GM12878 (cell line): Measurements from ENCODE around the gene SLC2A5. TPM values are rescaled to one million over a fixed set of nuclear protein-coding genes. Genes with fewer than 3 reads are reported as not detected.

Experiments used
- ATAC-seq: fragments of 200-7000 bp; cut with Tn5 transposase; 3 replicates; pipeline ENCODE4 v1.9.1; 2020; ENCODE audit warnings: mild to moderate bottlenecking, moderate library complexity
- BruUV-seq: library from RNA; stranded (reverse); fragments of 400-500 nt; replicated peaks from 2 replicates; lab custom pipeline; 2021; lab: Mats Ljungman, UMichigan
- CTCF ChIA-PET: fragments of 300-600 bp; sonication (Branson Sonifier 250); formaldehyde crosslinking; extraction: SDS; loops from one replicate; lab custom pipeline; 2021; ENCODE audit warnings: inconsistent platforms; lab: Yijun Ruan, JAX
- POLR2A ChIA-PET: fragments of 350-600 bp; formaldehyde crosslinking; extraction: SDS; loops from one replicate; lab custom pipeline; 2021; ENCODE audit warnings: inconsistent platforms; lab: Charles Lee
- RAD21 ChIA-PET: fragments of 300-600 bp; sonication (Branson Sonifier 250); formaldehyde crosslinking; loops from one replicate; lab custom pipeline; 2023; ENCODE audit warnings: antibody characterized with exemption; ENCODE audit not compliant: unreplicated experiment; lab: Charles Lee
- SMC1A ChIA-PET: fragments of 300-600 bp; sonication (Branson Sonifier 250); formaldehyde crosslinking; loops from one replicate; lab custom pipeline; 2023; ENCODE audit not compliant: unreplicated experiment, uncharacterized antibody; lab: Charles Lee
- DNase-seq: peaks from one replicate; pipeline ENCODE4 v3.0.0-alpha.2; 2011; ENCODE audit warnings: low read depth, low spot score
- FAIRE-seq: peaks from 3 replicates; lab custom pipeline; 2011; peaks lifted over from hg19 to GRCh38; lab: Jason Lieb, UNC
- H2AFZ ChIP-seq: 2 replicates; pipeline ENCODE4 v1.6.0; 2011; ENCODE audit warnings: low read depth, low read length, control low read depth; ENCODE audit not compliant: control insufficient read depth
- H3K27ac ChIP-seq: 2 replicates; pipeline ENCODE4 v1.5.1; 2011; ENCODE audit warnings: control low read depth; ENCODE audit not compliant: control insufficient read depth, insufficient read depth
- H3K27me3 ChIP-seq, 2 experiments: replicated peaks in 1 of 2; 2 replicates each; pipeline versions ENCODE4 v1.6.0 to v1.6.1; 2011; ENCODE audit warnings: low read length in 1 of 2; ENCODE audit not compliant: control insufficient read depth in 2 of 2, insufficient read depth in 2 of 2
- H3K36me3 ChIP-seq, 2 experiments: 2 replicates each; pipeline ENCODE4 v1.5.1; 2011; ENCODE audit warnings: low read length in 1 of 2; ENCODE audit not compliant: control insufficient read depth in 2 of 2, insufficient read depth in 2 of 2
- H3K4me1 ChIP-seq: 2 replicates; pipeline ENCODE4 v1.6.1; 2011; ENCODE audit warnings: mild to moderate bottlenecking, low read length, moderate library complexity, mixed read lengths; ENCODE audit not compliant: control insufficient read depth, insufficient read depth
- H3K4me2 ChIP-seq: 2 replicates; pipeline ENCODE4 v1.6.0; 2011; ENCODE audit warnings: control low read depth; ENCODE audit not compliant: control insufficient read depth, insufficient read depth
- H3K4me3 ChIP-seq: fragments of 200-600 bp; sonication (generic); 2 replicates; pipeline ENCODE4 v1.5.1; 2016
- H3K79me2 ChIP-seq: 2 replicates; pipeline ENCODE4 v1.6.0; 2011; ENCODE audit warnings: low read length; ENCODE audit not compliant: control insufficient read depth, insufficient read depth
- H3K9ac ChIP-seq: 2 replicates; pipeline ENCODE4 v1.8.0; 2011; ENCODE audit warnings: low read length, control low read depth, mixed read lengths; ENCODE audit not compliant: control insufficient read depth, insufficient read depth
- H3K9me3 ChIP-seq: replicated peaks from 3 replicates; pipeline ENCODE4 v1.5.1; 2011; ENCODE audit warnings: mild to moderate bottlenecking, low read length; ENCODE audit not compliant: control insufficient read depth, insufficient read depth
- H4K20me1 ChIP-seq: 2 replicates; pipeline ENCODE4 v1.6.0; 2011; ENCODE audit not compliant: control insufficient read depth, insufficient read depth
- CHD2 ChIP-seq: IDR thresholded peaks from 2 replicates; pipeline ENCODE4 v1.6.1; 2011; ENCODE audit warnings: low read depth, low read length, improper control_type of control experiment, borderline replicate concordance
- KDM1A ChIP-seq: fragments of 200-600 bp; sonication (generic); IDR thresholded peaks from 2 replicates; pipeline ENCODE4 v1.6.1; 2016; ENCODE audit warnings: borderline replicate concordance
- MEF2B ChIP-seq: fragments of 450-650 bp; IDR thresholded peaks from 2 replicates; pipeline ENCODE4 v1.6.1; 2018; ENCODE audit warnings: mild to moderate bottlenecking, moderate library complexity; ENCODE audit not compliant: partially characterized antibody, poor library complexity, severe bottlenecking
- NR2C2 ChIP-seq: IDR thresholded peaks from 2 replicates; pipeline ENCODE4 v1.6.1; 2011; ENCODE audit warnings: borderline replicate concordance, low read depth; ENCODE audit not compliant: control insufficient read depth, insufficient read length
- PAX5 ChIP-seq: IDR thresholded peaks from 2 replicates; pipeline ENCODE4 v1.6.1; 2011; ENCODE audit warnings: low read depth, low read length, borderline replicate concordance
- POLR2AphosphoS5 ChIP-seq: IDR thresholded peaks from 2 replicates; pipeline ENCODE4 v1.6.1; 2011; ENCODE audit warnings: mild to moderate bottlenecking, low read length, inconsistent platforms
- SKIL ChIP-seq: fragments of 450-650 bp; IDR thresholded peaks from 2 replicates; pipeline ENCODE4 v1.6.1; 2017; ENCODE audit warnings: mild to moderate bottlenecking, low read depth, inconsistent platforms; ENCODE audit not compliant: poor library complexity, severe bottlenecking
- SRF ChIP-seq, 2 experiments: IDR thresholded peaks; 2 replicates each; pipeline ENCODE4 v1.6.1; 2011; ENCODE audit warnings: low read depth in 2 of 2, low read length in 2 of 2, mild to moderate bottlenecking in 1 of 2, moderate library complexity in 1 of 2
- TAF1 ChIP-seq: IDR thresholded peaks from 2 replicates; pipeline ENCODE4 v1.6.1; 2011; ENCODE audit warnings: mild to moderate bottlenecking, low read depth, low read length, borderline replicate concordance
- TCF7 ChIP-seq: IDR thresholded peaks from 2 replicates; pipeline ENCODE4 v1.6.1; 2014; ENCODE audit warnings: antibody characterized with exemption, borderline replicate concordance
- ZBTB33 ChIP-seq: fragments of 450-650 bp; IDR thresholded peaks from 2 replicates; pipeline ENCODE4 v1.6.1; 2017; ENCODE audit warnings: mild to moderate bottlenecking
- WGBS: methylation state at CpG from one replicate; pipeline ENCODE4 v1.1.6; 2016; ENCODE audit warnings: low lambda C conversion rate; ENCODE audit not compliant: insufficient replicate concordance, insufficient coverage; ENCODE audit errors: missing lambda C conversion rate; 5-methylcytosine and 5-hydroxymethylcytosine counted together
- in situ Hi-C: fragments of 300-500 bp; cut with MboI; formaldehyde crosslinking; loops from 9 replicates; pipeline ENCODE4 v1.14.3; 2018; ENCODE audit warnings: mixed read lengths
- intact Hi-C: fragments of 100-400 bp; cut with micrococcal nuclease; formaldehyde crosslinking; loops from one replicate; pipeline ENCODE4 v1.14.2; 2022; ENCODE audit not compliant: unreplicated experiment
- polyA plus RNA-seq, 11 experiments: library from polyadenylated mRNA; depleted of rRNA in 4 of 11; unstranded in 6 of 11; stranded (reverse) in 5 of 11; fragments of >200 nt; fragmentation: Nextera tagmentation in 4 of 11; fragmentation: Illumina TruSeq in 1 of 11; extraction: Ambion mirVana in 4 of 11; extraction: Trizol in 1 of 11; gene quantifications; 1 replicate in 1 of 11; 2 replicates in 10 of 11; pipeline versions ENCODE4 v1.2.1 to v1.2.3, GENCODE V29; 2011 to 2016; ENCODE audit warnings: inconsistent platforms in 2 of 11, missing spikeins in 2 of 11, low read depth in 1 of 11
- total RNA-seq, 4 experiments: library from RNA; depleted of rRNA in 3 of 4; stranded (reverse); fragments of >200 nt in 3 of 4; fragmentation: Illumina TruSeq in 1 of 4; extraction: Trizol in 1 of 4; gene quantifications; 2 replicates each; pipeline versions ENCODE4 v1.2.1 to v1.2.3, GENCODE V29; 2013 to 2021

SLC2A5 gene
- total and polyA plus RNA-seq, 10 of the 15 experiments (the other 5 are each of a cell fraction or from before 2014, with no cell fraction given) = 4.5 to 76.6 (median 23.9) TPM

- DNase-seq = no peak
- no TSS peak for BruUV-seq
- no peak overlapping the region for H3K4me3 ChIP-seq
- WGBS = 70% methylated on average over 14 of the region's 14 CpGs
- H3K27me3 ChIP-seq = no peaks in the 10 kb centered on the region
- no peak overlapping the region for H2AFZ ChIP-seq
- no peak for TF ChIP-seq TAF1
- TF ChIP-seq SRF (IDR thresholded peaks at IDR 0.05; ENCODE audit: low read depth in 2 of 2, low read length in 2 of 2) = no peak
- H4K20me1 ChIP-seq = no peaks in the 10 kb centered on the region
- CTCF ChIA-PET = interaction anchor here (0.9 to 4.4 kb wide), 2 partner anchors 101 to 247 kb away, joined by 3 to 13 read pairs; no protein-coding TSS in a partner anchor
- H3K4me2 ChIP-seq = no peak overlapping the region
- no peaks in the 10 kb centered on the region for H3K9me3 ChIP-seq
- FAIRE-seq = no peak
- in situ Hi-C loops (loop anchor here (10.0 kb wide), 1 partner anchor 191 kb away; no protein-coding TSS in a partner anchor), intact Hi-C loops (no loop called here)
- H3K79me2 ChIP-seq = no peaks in the 10 kb centered on the region
- SMC1A ChIA-PET = interaction anchor here (1.2 to 3.6 kb wide), 2 partner anchors 74 to 90 kb away, joined by 3 to 18 read pairs; no protein-coding TSS in a partner anchor
- no peak overlapping the region for H3K9ac ChIP-seq
- H3K27ac ChIP-seq = no peak overlapping the region
- RAD21 ChIA-PET = interaction anchor here (1.3 to 1.8 kb wide), 3 partner anchors 26 to 101 kb away, joined by 3 to 5 read pairs (median 4); no protein-coding TSS in a partner anchor
- peaks cover 9% of the 10 kb centered on the region for H3K4me1 ChIP-seq
- no peak for ATAC-seq
- H3K36me3 ChIP-seq = no peaks in the 10 kb centered on the region; a peak in 1 of 4 replicates
- POLR2A ChIA-PET = no interaction called here
Measured at GRCh38 chr1:9106286-9106685, 36.9 kb upstream of the SLC2A5 start.

- in situ Hi-C loops = loop anchor here (10.0 kb wide), 1 partner anchor 191 kb away; no protein-coding TSS in a partner anchor
- no peak for FAIRE-seq
- ChIA-PET SMC1A (interaction anchor here (0.8 to 3.6 kb wide), 3 partner anchors 75 to 105 kb away, joined by 3 to 18 read pairs (median 3); no protein-coding TSS in a partner anchor), POLR2A (interaction anchor here (1.2 kb wide), 1 partner anchor 90 kb away, joined by 4 read pairs; no protein-coding TSS in a partner anchor), RAD21 (interaction anchor here (1.3 to 1.8 kb wide), 3 partner anchors 25 to 100 kb away, joined by 3 to 5 read pairs (median 4); no protein-coding TSS in a partner anchor), CTCF (interaction anchor here (1.5 to 4.4 kb wide), 2 partner anchors 100 to 142 kb away, joined by 4 to 13 read pairs; no protein-coding TSS in a partner anchor)
- Histone ChIP-seq H2AFZ (no peak overlapping the region), H3K27ac (no peak overlapping the region), H3K4me1 (peaks cover under 1% of the 10 kb centered on the region; the same call in 1 of the 2 replicates), H3K9me3 (no peaks in the 10 kb centered on the region), H3K9ac (no peak overlapping the region), H3K27me3 (no peaks in the 10 kb centered on the region), H4K20me1 (no peaks in the 10 kb centered on the region), H3K36me3 (no peaks in the 10 kb centered on the region; a peak in 1 of 4 replicates), H3K79me2 (no peaks in the 10 kb centered on the region), H3K4me2 (no peak overlapping the region), H3K4me3 (no peak overlapping the region)
- 68% methylated on average over 22 of the region's 22 CpGs for WGBS
- no peak for DNase-seq
- no TSS peak for BruUV-seq
- intact Hi-C loops = no loop called here
- no peak for ATAC-seq
- TF ChIP-seq SKIL (no peak), MEF2B (no peak), NR2C2 (no peak), CHD2 (no peak), TCF7 (no peak), POLR2AphosphoS5 (no peak), KDM1A (no peak), PAX5 (no peak), ZBTB33 (no peak)
Measured at GRCh38 chr1:9105336-9105867, 36.0 kb upstream of the SLC2A5 start.
